A673 (cell line): Measurements from ENCODE around the gene FUZ. TPM values are rescaled to one million over a fixed set of nuclear protein-coding genes. Genes with fewer than 3 reads are reported as not detected.

Experiments
- BruUV-seq: library from RNA; stranded (reverse); fragments of 400-500 nt; replicated peaks from 2 replicates; lab custom pipeline; 2021; lab: Mats Ljungman, UMichigan
- CTCF ChIA-PET: fragments of 300-600 bp; sonication (Branson Sonifier 250); formaldehyde crosslinking; loops from one replicate; lab custom pipeline; 2022; ENCODE audit warnings: antibody characterized with exemption; lab: Charles Lee
- POLR2A ChIA-PET: fragments of 300-600 bp; sonication (Branson Sonifier 250); formaldehyde crosslinking; loops from one replicate; lab custom pipeline; 2022; ENCODE audit warnings: antibody characterized with exemption; ENCODE audit not compliant: low non-redundant PET; lab: Charles Lee
- DNase-seq: peaks from one replicate; pipeline ENCODE4 v3.0.0-alpha.2; 2015; ENCODE audit warnings: low spot score
- H3K27ac ChIP-seq: fragments of 200-600 bp; sonication (generic); 2 replicates; pipeline ENCODE4 v1.5.1; 2016; ENCODE audit warnings: mixed run types, low read depth, mild to moderate bottlenecking, mixed read lengths, antibody characterized with exemption, low read length; ENCODE audit not compliant: poor library complexity, severe bottlenecking
- H3K27me3 ChIP-seq: fragments of 200-600 bp; sonication (generic); replicated peaks from 2 replicates; pipeline ENCODE4 v1.6.1; 2017; ENCODE audit warnings: mixed run types, low read depth, mild to moderate bottlenecking, mixed read lengths, antibody characterized with exemption, low read length; ENCODE audit not compliant: insufficient read depth, poor library complexity
- H3K36me3 ChIP-seq: fragments of 200-600 bp; sonication (generic); 2 replicates; pipeline ENCODE4 v1.6.1; 2016; ENCODE audit warnings: mixed run types, mild to moderate bottlenecking, mixed read lengths, antibody characterized with exemption, low read length; ENCODE audit not compliant: insufficient read depth, poor library complexity, severe bottlenecking
- H3K4me1 ChIP-seq: fragments of 200-600 bp; sonication (generic); 2 replicates; pipeline ENCODE4 v1.6.1; 2017; ENCODE audit warnings: mixed run types, mild to moderate bottlenecking, mixed read lengths, antibody characterized with exemption, low read length; ENCODE audit not compliant: insufficient read depth, poor library complexity, severe bottlenecking
- H3K4me3 ChIP-seq: fragments of 200-600 bp; sonication (generic); 2 replicates; pipeline ENCODE4 v1.5.1; 2016; ENCODE audit warnings: low read depth, mixed run types, mild to moderate bottlenecking, mixed read lengths, low read length; ENCODE audit not compliant: poor library complexity, severe bottlenecking
- H3K9me3 ChIP-seq: fragments of 200-600 bp; sonication (generic); 2 replicates; pipeline ENCODE4 v1.6.1; 2016; ENCODE audit warnings: mixed run types, low read depth, mild to moderate bottlenecking, mixed read lengths, antibody characterized with exemption, low read length; ENCODE audit not compliant: poor library complexity, severe bottlenecking
- CTCF ChIP-seq: fragments of 300-800, 200-600 bp; sonication (generic); conservative IDR thresholded peaks from 2 replicates; pipeline ENCODE4 v1.5.1; 2017; ENCODE audit warnings: low read depth, mild to moderate bottlenecking, antibody characterized with exemption, low read length, moderate library complexity, mixed read lengths
- EZH2 ChIP-seq: fragments of 200-600 bp; sonication (generic); IDR thresholded peaks from 2 replicates; pipeline ENCODE4 v1.6.1; 2017; ENCODE audit warnings: borderline replicate concordance, low read depth, mild to moderate bottlenecking, mixed read lengths, antibody characterized with exemption, low read length; ENCODE audit not compliant: poor library complexity, severe bottlenecking
- intact Hi-C: fragments of 100-400 bp; cut with micrococcal nuclease; formaldehyde crosslinking; loops from one replicate; pipeline ENCODE4 v1.10.0; 2022; ENCODE audit not compliant: unreplicated experiment
- total RNA-seq: library from RNA; stranded (reverse); gene quantifications from 2 replicates; pipeline ENCODE4 v1.2.3, GENCODE V29; 2021

FUZ gene
- total RNA-seq, 1 experiment from 2014 or later = 53.0 TPM

DNA sequence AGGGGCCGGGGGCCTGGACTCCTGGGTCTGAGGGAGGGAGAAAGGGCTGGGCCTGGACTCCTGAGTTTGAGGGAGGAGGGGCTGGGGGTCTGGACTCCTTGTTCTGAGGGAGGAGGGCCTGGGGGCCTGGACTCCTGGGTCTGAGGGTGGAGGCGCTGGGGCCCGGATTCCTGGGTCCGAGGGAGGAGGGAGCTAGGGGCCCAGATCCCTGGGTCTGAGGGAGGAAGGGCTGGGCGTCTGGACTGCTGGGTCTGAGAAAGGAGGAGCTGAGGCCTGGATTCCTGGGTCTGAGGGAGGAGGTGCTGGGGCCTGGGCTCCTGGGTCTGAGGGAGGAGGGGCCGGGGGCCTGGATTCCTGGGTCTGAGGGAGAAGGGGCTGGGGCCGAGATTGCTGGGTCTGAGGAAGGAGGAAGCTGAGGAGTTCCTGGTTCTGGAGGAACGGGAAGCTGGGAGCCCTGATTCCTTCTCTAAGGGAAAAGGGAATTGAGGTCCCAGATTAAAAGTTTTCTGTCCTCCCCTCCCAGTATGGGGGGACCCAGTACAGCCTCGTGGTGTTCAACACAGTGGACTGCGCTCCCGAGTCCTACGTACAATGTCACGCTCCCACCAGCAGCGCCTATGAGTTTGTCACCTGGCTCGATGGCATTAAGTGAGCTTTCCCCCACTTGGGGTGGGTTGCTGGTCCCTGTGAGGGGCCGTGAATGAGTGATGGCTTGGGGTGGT, 5.7 kb upstream of the FUZ start:
- DNase-seq = no peak
- no TSS peak for BruUV-seq
- intact Hi-C loops = no loop called here
- ChIA-PET POLR2A (no interaction called here), CTCF (interaction anchor here (0.6 kb wide), 1 partner anchor 101 kb away, joined by 4 read pairs; no protein-coding TSS in a partner anchor)
- no peaks in the 10 kb centered on the region for H3K27me3 ChIP-seq
- H3K9me3 ChIP-seq = no peaks in the 10 kb centered on the region
- peak overlapping the region; percentile 88 for H3K4me3 ChIP-seq
- H3K36me3 ChIP-seq = peaks cover 17% of the 10 kb centered on the region
- H3K4me1 ChIP-seq = peaks cover 12% of the 10 kb centered on the region
- peak overlapping the region; percentile 93 for H3K27ac ChIP-seq
- TF ChIP-seq EZH2 (no peak), CTCF (no peak)

DNA sequence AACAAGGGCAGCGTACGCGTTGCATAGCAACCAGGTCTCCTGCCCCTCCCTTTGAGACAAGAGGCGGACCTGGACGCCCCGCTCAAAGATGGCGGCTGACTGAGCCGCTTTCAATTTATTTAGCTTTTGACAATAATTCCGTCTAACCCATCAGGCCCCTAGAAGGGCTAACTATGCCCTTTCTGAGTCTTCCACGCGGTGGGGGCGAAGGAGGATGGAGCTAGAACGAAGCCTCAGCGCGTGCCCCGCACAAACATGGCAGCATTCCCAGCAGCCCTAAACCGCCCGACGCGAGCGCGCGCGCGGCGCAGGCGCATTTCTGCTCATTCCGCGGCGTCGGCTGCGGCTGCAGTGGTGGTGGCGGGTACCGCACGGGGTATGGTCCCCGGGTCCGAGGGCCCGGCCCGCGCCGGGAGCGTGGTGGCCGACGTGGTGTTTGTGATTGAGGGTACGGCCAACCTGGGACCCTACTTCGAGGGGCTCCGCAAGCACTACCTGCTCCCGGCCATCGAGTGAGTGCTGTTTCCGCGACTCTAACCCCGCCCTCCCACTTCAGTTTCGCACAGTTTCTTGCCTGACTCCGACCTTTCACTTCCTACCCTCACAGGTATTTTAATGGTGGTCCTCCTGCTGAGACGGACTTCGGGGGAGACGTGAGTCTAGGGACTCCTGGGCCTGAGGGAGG, 5.0 kb upstream of the FUZ start, which contains the start of gene MED25:
Gene MED25 (plus strand): TSS at position 326 of the 685 bp plus-strand sequence. CDS start 53 bp downstream, at position 379.
- H3K27me3 ChIP-seq = no peaks in the 10 kb centered on the region
- intact Hi-C loops = no loop called here
- DNase-seq = peak; percentile 91
- peak within 1 kb of the TSS; percentile 88 for H3K4me3 ChIP-seq
- peaks cover 12% of the 10 kb centered on the region for H3K4me1 ChIP-seq
- BruUV-seq = no TSS peak
- H3K27ac ChIP-seq = peak within 1 kb of the TSS; percentile 93
- POLR2A ChIA-PET = interaction anchor here (0.7 kb wide), 1 partner anchor 324 kb away, joined by 3 read pairs; no protein-coding TSS in a partner anchor
- TF ChIP-seq EZH2 (no peak), CTCF (0 out of 2 replicates have a peak, but pooled peaks have one; percentile 10)
- no peaks in the 10 kb centered on the region for H3K9me3 ChIP-seq
- peaks cover 10% of the 10 kb centered on the region for H3K36me3 ChIP-seq
- CTCF ChIA-PET = interaction anchor here (0.6 kb wide), 1 partner anchor 158 kb away, joined by 3 read pairs; no protein-coding TSS in a partner anchor

DNA sequence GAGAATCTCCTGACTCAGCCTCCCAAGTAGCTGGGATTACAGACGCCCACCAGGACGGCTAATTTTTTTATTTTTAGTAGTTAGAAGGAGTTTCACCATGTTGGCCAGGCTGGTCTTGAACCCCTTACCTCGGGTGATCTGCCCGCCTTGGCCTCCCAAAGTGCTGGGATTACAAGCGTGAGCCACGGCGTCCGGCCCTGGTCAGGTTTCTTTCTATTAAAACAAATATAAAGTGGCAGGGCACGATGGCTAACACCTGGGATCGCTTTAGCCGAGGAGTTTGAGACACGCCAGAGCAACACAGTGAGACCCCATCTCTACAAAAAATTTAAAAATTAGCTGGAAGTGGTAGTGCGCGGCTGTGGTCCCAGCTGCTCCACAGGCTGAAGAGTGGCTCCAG, 3.5 kb upstream of the FUZ start:
- TF ChIP-seq CTCF = no peak
- no peak for TF ChIP-seq EZH2
- Histone ChIP-seq H3K9me3 (no peaks in the 10 kb centered on the region), H3K27me3 (no peaks in the 10 kb centered on the region), H3K4me3 (peak overlapping the region; percentile 88), H3K4me1 (peaks cover 12% of the 10 kb centered on the region), H3K27ac (peak overlapping the region; percentile 93), H3K36me3 (peaks cover 6% of the 10 kb centered on the region)
- POLR2A ChIA-PET = no interaction called here
- no peak for DNase-seq
- no TSS peak for BruUV-seq
- CTCF ChIA-PET = no interaction called here
- intact Hi-C loops = no loop called here
